Caco-2 (cell line): ENCODE measurements around the gene SLC6A14. TPM values are rescaled to one million over a fixed set of nuclear protein-coding genes. Genes with fewer than 3 reads are reported as not detected.

Experiments
- BruUV-seq: library from RNA; stranded (reverse); fragments of 400-500 nt; replicated peaks from 2 replicates; lab custom pipeline; 2021; lab: Mats Ljungman, UMichigan
- CTCF ChIA-PET: fragments of 300-600 bp; sonication (Branson Sonifier 250); formaldehyde crosslinking; loops from one replicate; lab custom pipeline; 2022; ENCODE audit warnings: antibody characterized with exemption; lab: Charles Lee
- POLR2A ChIA-PET: fragments of 300-600 bp; sonication (Branson Sonifier 250); formaldehyde crosslinking; loops from one replicate; lab custom pipeline; 2022; ENCODE audit warnings: antibody characterized with exemption; lab: Charles Lee
- DNase-seq, 2 experiments: peaks; one replicate each; pipeline versions ENCODE4 v3.0.0 to v3.0.0-alpha.2; 2020 to 2022
- H3K27me3 ChIP-seq: replicated peaks from 2 replicates; pipeline ENCODE4 v1.6.0; 2011; ENCODE audit warnings: low read length; ENCODE audit not compliant: control insufficient read depth, insufficient read depth
- H3K36me3 ChIP-seq: 2 replicates; pipeline ENCODE4 v1.5.1; 2011; ENCODE audit warnings: low read length; ENCODE audit not compliant: control insufficient read depth, insufficient read depth
- H3K4me1 ChIP-seq: fragments of 250-450 bp; sonication (Bioruptor Pico); 2 replicates; pipeline ENCODE4 v1.5.1; 2020; ENCODE audit warnings: mild to moderate bottlenecking
- H3K4me3 ChIP-seq: 2 replicates; pipeline ENCODE4 v1.5.1; 2011; ENCODE audit warnings: low read depth, mild to moderate bottlenecking, control low read depth, low read length
- H3K9me3 ChIP-seq: fragments of 250-450 bp; sonication (Bioruptor Pico); 2 replicates; pipeline ENCODE4 v1.5.1; 2020; ENCODE audit warnings: mild to moderate bottlenecking, moderate library complexity
- H3K27ac Mint-ChIP-seq: one replicate; pipeline ENCODE4 v1.8.0; 2022; ENCODE audit warnings: mixed read lengths; ENCODE audit not compliant: unreplicated experiment
- H3K27me3 Mint-ChIP-seq: one replicate; pipeline ENCODE4 v1.8.0; 2022; ENCODE audit warnings: mixed read lengths; ENCODE audit not compliant: insufficient read depth, unreplicated experiment
- H3K36me3 Mint-ChIP-seq: one replicate; pipeline ENCODE4 v1.8.0; 2022; ENCODE audit warnings: mild to moderate bottlenecking, mixed read lengths; ENCODE audit not compliant: insufficient read depth, unreplicated experiment
- H3K4me1 Mint-ChIP-seq: one replicate; pipeline ENCODE4 v1.8.0; 2022; ENCODE audit warnings: low read depth, mixed read lengths; ENCODE audit not compliant: unreplicated experiment
- H3K4me3 Mint-ChIP-seq: one replicate; pipeline ENCODE4 v1.8.0; 2022; ENCODE audit warnings: mild to moderate bottlenecking, moderate library complexity, mixed read lengths; ENCODE audit not compliant: unreplicated experiment
- H3K9me3 Mint-ChIP-seq: one replicate; pipeline ENCODE4 v1.8.0; 2022; ENCODE audit warnings: mixed read lengths; ENCODE audit not compliant: unreplicated experiment
- CTCF ChIP-seq, 2 experiments: fragments of 200-600 bp in 1 of 2; IDR thresholded peaks; 1 replicate in 1 of 2; 2 replicates in 1 of 2; pipeline versions ENCODE4 v1.5.1 to v1.8.0; 2011 to 2022; ENCODE audit warnings: antibody characterized with exemption in 1 of 2, control low read depth in 1 of 2, inconsistent platforms in 1 of 2, low read depth in 1 of 2, low read length in 1 of 2, mild to moderate bottlenecking in 1 of 2, moderate library complexity in 1 of 2; ENCODE audit not compliant: insufficient read depth in 1 of 2, severe bottlenecking in 1 of 2, unreplicated experiment in 1 of 2
- intact Hi-C: fragments of 100-400 bp; cut with micrococcal nuclease; formaldehyde crosslinking; loops from one replicate; pipeline ENCODE4 v1.10.0; 2022; ENCODE audit not compliant: unreplicated experiment
- total RNA-seq: library from RNA; stranded (reverse); gene quantifications from 2 replicates; pipeline ENCODE4 v1.2.3, GENCODE V29; 2022

The SLC6A14 gene
- total RNA-seq, 1 experiment from 2014 or later, result not detected

- BruUV-seq, result no TSS peak
These were observed 12.8 kb downstream of the SLC6A14 start for GRCh38 chrX:116449156-116449555.

GRCh38 chrX:116462822-116463221 lies 26.4 kb downstream of the SLC6A14 start, which contains the start of gene CT83:
TSS of gene CT83 (minus strand) at chrX:116462976. CDS start at chrX:116462856, 120 bp downstream.
- ChIA-PET POLR2A (no interaction called here), CTCF (no interaction called here)
- no peak within 1 kb of the TSS for H3K4me3 Mint-ChIP-seq
- H3K9me3 ChIP-seq, result no peaks in the 10 kb centered on the region
- DNase-seq, result no peak
- no peaks in the 10 kb centered on the region for H3K36me3 ChIP-seq
- no TSS peak for BruUV-seq
- no peak within 1 kb of the TSS for H3K4me3 ChIP-seq
- no peaks in the 10 kb centered on the region for H3K4me1 Mint-ChIP-seq
- H3K27me3 ChIP-seq, result no peaks in the 10 kb centered on the region
- TF ChIP-seq CTCF (IDR thresholded peaks at IDR 0.05; ENCODE audit: insufficient read depth in 1 of 2, low read depth in 1 of 2, low read length in 1 of 2, severe bottlenecking in 1 of 2, unreplicated experiment in 1 of 2), result no peak
- no peaks in the 10 kb centered on the region for H3K9me3 Mint-ChIP-seq
- no peaks in the 10 kb centered on the region for H3K4me1 ChIP-seq
- no peaks in the 10 kb centered on the region for H3K27me3 Mint-ChIP-seq
- no peak within 1 kb of the TSS for H3K27ac Mint-ChIP-seq
- intact Hi-C loops, result no loop called here
- no peaks in the 10 kb centered on the region for H3K36me3 Mint-ChIP-seq

More at GRCh38 chrX:116449156-116449555, 12.8 kb downstream of the SLC6A14 start:
- no peak for TF ChIP-seq CTCF (IDR thresholded peaks at IDR 0.05; ENCODE audit: insufficient read depth in 1 of 2, low read depth in 1 of 2, low read length in 1 of 2, severe bottlenecking in 1 of 2, unreplicated experiment in 1 of 2)
- H3K4me1 ChIP-seq, result no peaks in the 10 kb centered on the region
- no peaks in the 10 kb centered on the region for H3K9me3 ChIP-seq
- Mint-ChIP-seq H3K36me3 (no peaks in the 10 kb centered on the region), H3K27me3 (no peaks in the 10 kb centered on the region), H3K4me1 (no peaks in the 10 kb centered on the region), H3K4me3 (no peak overlapping the region), H3K27ac (no peak overlapping the region), H3K9me3 (no peaks in the 10 kb centered on the region)
- no peak for DNase-seq
- H3K27me3 ChIP-seq, result no peaks in the 10 kb centered on the region
- H3K36me3 ChIP-seq, result no peaks in the 10 kb centered on the region
- ChIA-PET POLR2A (no interaction called here), CTCF (no interaction called here)
- intact Hi-C loops, result no loop called here
- no peak overlapping the region for H3K4me3 ChIP-seq

- no peaks in the 10 kb centered on the region for H3K36me3 Mint-ChIP-seq
- no peak for DNase-seq
- no peak for TF ChIP-seq CTCF (IDR thresholded peaks at IDR 0.05; ENCODE audit: insufficient read depth in 1 of 2, low read depth in 1 of 2, low read length in 1 of 2, severe bottlenecking in 1 of 2, unreplicated experiment in 1 of 2)
These were observed 43.7 kb downstream of the SLC6A14 start for GRCh38 chrX:116480059-116480458.

More at GRCh38 chrX:116480059-116480458, 43.7 kb downstream of the SLC6A14 start:
- Histone ChIP-seq H3K36me3 (no peaks in the 10 kb centered on the region), H3K4me3 (no peak overlapping the region), H3K9me3 (no peaks in the 10 kb centered on the region), H3K27me3 (no peaks in the 10 kb centered on the region), H3K4me1 (no peaks in the 10 kb centered on the region)
- H3K9me3 Mint-ChIP-seq, result no peaks in the 10 kb centered on the region
- BruUV-seq, result no TSS peak
- H3K27me3 Mint-ChIP-seq, result no peaks in the 10 kb centered on the region
- H3K4me1 Mint-ChIP-seq, result no peaks in the 10 kb centered on the region
- no peak overlapping the region for H3K27ac Mint-ChIP-seq
- POLR2A ChIA-PET, result no interaction called here
- H3K4me3 Mint-ChIP-seq, result no peak overlapping the region
- CTCF ChIA-PET, result no interaction called here
- intact Hi-C loops, result no loop called here
